ENCODE measurements around the gene SLC11A2. TPM values are rescaled to one million over a fixed set of nuclear protein-coding genes. Genes with fewer than 3 reads are reported as not detected.
"Not testable (repeated sequence)": the region's sequence is repeated elsewhere in the genome, so short reads cannot be mapped to it uniquely, and the experiment has no call there.

SLC11A2 gene
- total and polyA plus RNA-seq, 3 experiments from 2014 or later = 14.0 to 36.9 (median 35.2) TPM

GRCh38 chr12:50934981-50935807 is 91.0 kb downstream of the SLC11A2 start:
- Mint-ChIP-seq H3K4me1 (peaks cover 0 to 12% (median 0%) of the 10 kb centered on the region in 3 donors), H3K27me3 (no peaks in the 10 kb centered on the region), H3K36me3 (peaks cover 0 to 24% (median 8%) of the 10 kb centered on the region in 3 donors), H3K4me3 (no peak overlapping the region), H3K9me3 (peaks cover 0 to 4% (median 2%) of the 10 kb centered on the region in 5 donors), H3K27ac (peak overlapping the region in 1 of 8 donors; percentile 83)
- Histone ChIP-seq H3K27ac (ENCODE audit: low read depth, low read length) (no peak overlapping the region), H3K9me3 (ENCODE audit: low read length) (no peaks in the 10 kb centered on the region), H3K4me3 (ENCODE audit: low read length) (no peak overlapping the region), H3K27me3 (ENCODE audit: insufficient read depth, low read length, poor library complexity, severe bottlenecking) (no peaks in the 10 kb centered on the region), H3K4me1 (ENCODE audit: insufficient read depth, low read length) (no peaks in the 10 kb centered on the region), H3K36me3 (ENCODE audit: insufficient read depth, low read length) (no peaks in the 10 kb centered on the region)
- CTCF ChIA-PET = no interaction called here
- POLR2A ChIA-PET = no interaction called here
- DNase-seq = no peak

GRCh38 chr12:50934371-50934851 is 91.8 kb downstream of the SLC11A2 start:
- no peak for DNase-seq
- CTCF ChIA-PET = no interaction called here
- peaks cover 0 to 4% (median 2%) of the 10 kb centered on the region in 5 donors for H3K9me3 Mint-ChIP-seq
- Histone ChIP-seq H3K27ac (ENCODE audit: low read depth, low read length) (no peak overlapping the region), H3K9me3 (ENCODE audit: low read length) (no peaks in the 10 kb centered on the region), H3K4me3 (ENCODE audit: low read length) (no peak overlapping the region), H3K36me3 (ENCODE audit: insufficient read depth, low read length) (no peaks in the 10 kb centered on the region), H3K4me1 (ENCODE audit: insufficient read depth, low read length) (no peaks in the 10 kb centered on the region), H3K27me3 (ENCODE audit: insufficient read depth, low read length, poor library complexity, severe bottlenecking) (no peaks in the 10 kb centered on the region)
- H3K27me3 Mint-ChIP-seq = no peaks in the 10 kb centered on the region
- POLR2A ChIA-PET = interaction anchor here (0.6 kb wide), 1 partner anchor 20 kb away, joined by 5 read pairs; no protein-coding TSS in a partner anchor
- no peak overlapping the region for H3K4me3 Mint-ChIP-seq
- peaks cover 0 to 27% (median 8%) of the 10 kb centered on the region in 3 donors for H3K36me3 Mint-ChIP-seq
- H3K4me1 Mint-ChIP-seq = peaks cover 0 to 13% (median 0%) of the 10 kb centered on the region in 3 donors
- peak overlapping the region in 1 of 8 donors; percentile 13 for H3K27ac Mint-ChIP-seq

- no peaks in the 10 kb centered on the region for H3K9me3 ChIP-seq (ENCODE audit: low read length)
Observed at GRCh38 chr12:50933459-50934124, 92.6 kb downstream of the SLC11A2 start.

GRCh38 chr12:50932787-50933280 is 93.3 kb downstream of the SLC11A2 start:
- Histone ChIP-seq H3K36me3 (ENCODE audit: insufficient read depth, low read length) (no peaks in the 10 kb centered on the region), H3K27ac (ENCODE audit: low read depth, low read length) (no peak overlapping the region), H3K4me1 (ENCODE audit: insufficient read depth, low read length) (no peaks in the 10 kb centered on the region), H3K27me3 (ENCODE audit: insufficient read depth, low read length, poor library complexity, severe bottlenecking) (no peaks in the 10 kb centered on the region), H3K9me3 (ENCODE audit: low read length) (no peaks in the 10 kb centered on the region), H3K4me3 (ENCODE audit: low read length) (no peak overlapping the region)
- peaks cover 0 to 1% of the 10 kb centered on the region in 2 donors for H3K27me3 Mint-ChIP-seq
- no peak for DNase-seq
- H3K4me3 Mint-ChIP-seq = no peak overlapping the region
- POLR2A ChIA-PET = no interaction called here
- CTCF ChIA-PET = no interaction called here
- H3K9me3 Mint-ChIP-seq = peaks cover 0 to 2% (median 0%) of the 10 kb centered on the region in 5 donors
- H3K36me3 Mint-ChIP-seq = peaks cover 0 to 26% (median 8%) of the 10 kb centered on the region in 3 donors
- H3K27ac Mint-ChIP-seq = peak overlapping the region in 2 of 8 donors; percentile 0 to 52
- H3K4me1 Mint-ChIP-seq = peaks cover 0 to 26% (median 4%) of the 10 kb centered on the region in 3 donors

More at GRCh38 chr12:50933459-50934124, 92.6 kb downstream of the SLC11A2 start:
- peaks cover 0 to 2% (median 0%) of the 10 kb centered on the region in 5 donors for H3K9me3 Mint-ChIP-seq
- H3K36me3 ChIP-seq (ENCODE audit: insufficient read depth, low read length) = no peaks in the 10 kb centered on the region
- peak overlapping the region in 4 of 8 donors; percentile 0 to 52 (median 18) for H3K27ac Mint-ChIP-seq
- no peak overlapping the region for H3K27ac ChIP-seq (ENCODE audit: low read depth, low read length)
- DNase-seq = no peak
- H3K27me3 ChIP-seq (ENCODE audit: insufficient read depth, low read length, poor library complexity, severe bottlenecking) = no peaks in the 10 kb centered on the region
- no peak overlapping the region for H3K4me3 ChIP-seq (ENCODE audit: low read length)
- ChIA-PET POLR2A (no interaction called here), CTCF (no interaction called here)
- no peaks in the 10 kb centered on the region for H3K4me1 ChIP-seq (ENCODE audit: insufficient read depth, low read length)
- H3K4me1 Mint-ChIP-seq = peaks cover 0 to 18% (median under 1%) of the 10 kb centered on the region in 3 donors
- H3K36me3 Mint-ChIP-seq = peaks cover 0 to 28% (median 8%) of the 10 kb centered on the region in 3 donors
- no peak overlapping the region for H3K4me3 Mint-ChIP-seq
- no peaks in the 10 kb centered on the region for H3K27me3 Mint-ChIP-seq

- H3K27ac ChIP-seq (ENCODE audit: low read depth, low read length); H3K4me3 ChIP-seq (ENCODE audit: low read length); H3K27me3 Mint-ChIP-seq; CTCF ChIA-PET; H3K9me3 ChIP-seq (ENCODE audit: low read length); POLR2A ChIA-PET; H3K4me1 ChIP-seq (ENCODE audit: insufficient read depth, low read length); H3K27me3 ChIP-seq (ENCODE audit: insufficient read depth, low read length, poor library complexity, severe bottlenecking); H3K9me3 Mint-ChIP-seq; H3K4me3 Mint-ChIP-seq; H3K27ac Mint-ChIP-seq; DNase-seq; H3K36me3 ChIP-seq (ENCODE audit: insufficient read depth, low read length): not testable (repeated sequence)
- peaks cover 0 to 20% (median 0%) of the 10 kb centered on the region in 3 donors for H3K36me3 Mint-ChIP-seq
- H3K4me1 Mint-ChIP-seq = peaks cover 9 to 46% (median 13%) of the 10 kb centered on the region in 3 donors
Observed at GRCh38 chr12:50930477-50930876, 95.7 kb downstream of the SLC11A2 start.

GRCh38 chr12:50929831-50930230 is 96.4 kb downstream of the SLC11A2 start:
- Mint-ChIP-seq H3K4me1 (peaks cover 15 to 53% (median 19%) of the 10 kb centered on the region in 3 donors), H3K27ac (peak overlapping the region in 3 of 8 donors; percentile 25 to 71 (median 61)), H3K9me3 (no peaks in the 10 kb centered on the region), H3K36me3 (peaks cover 0 to 20% (median 0%) of the 10 kb centered on the region in 3 donors), H3K27me3 (peaks cover 0 to 2% of the 10 kb centered on the region in 2 donors), H3K4me3 (no peak overlapping the region)
- Histone ChIP-seq H3K9me3 (ENCODE audit: low read length) (no peaks in the 10 kb centered on the region), H3K27me3 (ENCODE audit: insufficient read depth, low read length, poor library complexity, severe bottlenecking) (no peaks in the 10 kb centered on the region), H3K4me1 (ENCODE audit: insufficient read depth, low read length) (peaks cover 1% of the 10 kb centered on the region), H3K27ac (ENCODE audit: low read depth, low read length) (no peak overlapping the region), H3K4me3 (ENCODE audit: low read length) (no peak overlapping the region), H3K36me3 (ENCODE audit: insufficient read depth, low read length) (no peaks in the 10 kb centered on the region)
- CTCF ChIA-PET = interaction anchor here (0.7 kb wide), 1 partner anchor 714 kb away, joined by 3 read pairs; no protein-coding TSS in a partner anchor
- POLR2A ChIA-PET = interaction anchor here (0.6 kb wide), 1 partner anchor 29 kb away, joined by 6 read pairs; no protein-coding TSS in a partner anchor
- no peak for DNase-seq
